Measurements from ENCODE around the gene C20orf144.
"Not testable (repeated sequence)": the region's sequence is repeated elsewhere in the genome, so short reads cannot be mapped to it uniquely, and the experiment has no call there.

C20orf144 gene

DNA sequence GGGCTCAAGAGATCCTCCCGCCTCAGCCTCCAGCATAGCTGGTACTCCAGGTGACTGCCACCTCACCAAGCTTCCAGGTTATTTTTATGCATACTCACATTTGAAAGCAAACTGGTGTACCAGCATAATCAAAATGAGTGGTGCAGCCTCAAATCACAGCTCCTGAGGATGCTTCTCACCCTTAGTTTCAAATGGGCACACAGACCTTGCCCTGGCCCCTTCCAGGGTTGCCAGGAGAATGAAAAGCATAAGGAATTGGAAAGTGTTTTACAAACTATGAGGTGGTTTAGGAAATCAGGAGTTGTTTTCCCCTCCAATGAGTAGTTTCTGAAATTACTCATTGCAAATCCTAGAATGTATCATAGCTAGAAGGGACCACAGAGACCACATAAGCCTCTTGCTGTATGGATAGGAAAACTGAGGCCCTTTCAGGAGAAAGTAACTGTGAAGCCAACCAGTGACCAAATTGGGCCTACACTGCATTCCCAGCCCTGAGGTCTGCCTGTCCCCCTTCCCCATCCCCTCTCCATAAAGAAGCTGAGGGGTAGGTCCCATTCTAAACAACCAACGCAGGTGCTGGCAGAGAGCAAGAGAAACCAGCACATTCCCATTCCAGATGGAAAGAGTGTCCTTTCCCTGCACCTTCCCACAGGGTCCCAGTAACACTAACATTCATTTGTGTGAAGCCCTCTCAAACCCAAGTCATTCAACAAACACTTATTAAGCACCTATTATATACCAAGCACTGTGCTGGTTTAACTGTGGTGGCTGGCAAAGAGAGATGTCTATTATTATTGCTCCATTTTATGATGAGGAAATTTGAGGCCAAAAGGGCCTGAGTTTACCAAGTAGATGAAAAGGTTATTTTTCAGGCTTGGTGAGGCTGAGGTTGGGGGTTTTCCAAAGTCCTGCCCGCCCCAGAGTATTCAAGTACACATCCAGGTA is 26.1 kb downstream of the C20orf144 start:
- in situ Hi-C loops (cut with HindIII; ENCODE audit: low pct_unique_long_range_greater_than_20kb, low sequenced_read_pairs) = no loop called here
- DNase-seq (ENCODE audit: low read depth in 1 of 2, low spot score in 1 of 2) = no peak
- TF ChIP-seq JUND (IDR thresholded peaks at IDR 0.05; ENCODE audit: low read depth) = no peak

DNA sequence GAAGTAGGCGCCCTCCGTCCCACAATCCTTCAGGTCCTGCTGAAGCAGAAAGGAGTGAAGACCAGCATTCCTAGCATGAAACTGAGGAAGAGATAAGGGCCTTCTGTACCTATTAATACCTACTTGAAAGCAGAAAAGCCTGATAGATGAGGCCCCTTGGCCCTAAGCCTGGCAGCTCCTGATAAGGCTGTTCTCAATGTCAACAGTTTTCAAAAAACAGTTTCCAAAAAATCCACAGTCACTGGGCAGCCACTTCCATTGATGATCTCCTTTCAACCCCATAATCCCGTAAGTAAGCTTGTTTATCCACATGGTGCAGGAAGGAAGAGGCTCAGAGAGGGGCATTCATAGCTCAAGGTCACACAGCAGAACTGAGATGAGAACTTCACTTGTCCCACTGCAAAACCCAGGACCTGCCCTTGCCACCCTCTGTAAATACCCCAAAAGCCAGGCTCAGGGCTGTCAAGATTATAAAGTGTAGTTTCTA is 26.9 kb downstream of the C20orf144 start:
- in situ Hi-C loops (cut with HindIII; ENCODE audit: low pct_unique_long_range_greater_than_20kb, low sequenced_read_pairs) = no loop called here
- DNase-seq (ENCODE audit: low read depth in 1 of 2, low spot score in 1 of 2) = no peak

GRCh38 chr20:33689493-33689892 is 27.4 kb downstream of the C20orf144 start:
- TF ChIP-seq JUND (IDR thresholded peaks at IDR 0.05; ENCODE audit: low read depth) = no peak
- in situ Hi-C loops (cut with HindIII; ENCODE audit: low pct_unique_long_range_greater_than_20kb, low sequenced_read_pairs) = no loop called here
- DNase-seq (ENCODE audit: low read depth in 1 of 2, low spot score in 1 of 2) = no peak

More for the DNA sequence above, 26.9 kb downstream of the C20orf144 start:
- no peak for TF ChIP-seq JUND (IDR thresholded peaks at IDR 0.05; ENCODE audit: low read depth)

GRCh38 chr20:33689973-33690372 is 27.8 kb downstream of the C20orf144 start:
- no peak for TF ChIP-seq JUND (IDR thresholded peaks at IDR 0.05; ENCODE audit: low read depth)
- in situ Hi-C loops (cut with HindIII; ENCODE audit: low pct_unique_long_range_greater_than_20kb, low sequenced_read_pairs) = no loop called here
- DNase-seq (ENCODE audit: low read depth in 1 of 2, low spot score in 1 of 2) = no peak

DNA sequence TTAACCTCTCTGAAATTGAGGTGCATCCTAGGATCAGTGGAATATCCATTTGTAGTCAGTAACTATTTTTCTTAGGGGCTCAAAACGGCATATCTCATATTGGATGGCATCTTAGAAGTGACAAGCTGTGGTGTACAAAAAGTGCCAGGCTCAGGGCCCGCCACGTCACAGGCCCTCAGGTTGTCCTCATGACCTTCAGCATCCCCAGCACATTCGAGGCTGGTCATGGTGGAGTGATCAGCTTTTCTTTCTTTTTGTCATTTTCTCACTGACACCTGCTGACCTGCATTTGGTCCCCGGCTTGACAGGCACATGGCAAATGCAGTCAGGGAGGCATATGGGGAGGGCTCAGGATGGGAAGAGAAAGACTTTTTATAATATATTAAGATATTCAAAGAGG is 31.2 kb downstream of the C20orf144 start:
- TF ChIP-seq JUND (IDR thresholded peaks at IDR 0.05; ENCODE audit: low read depth) = no peak
- DNase-seq (ENCODE audit: low read depth in 1 of 2, low spot score in 1 of 2) = no peak
- in situ Hi-C loops (cut with HindIII; ENCODE audit: low pct_unique_long_range_greater_than_20kb, low sequenced_read_pairs) = no loop called here

- no peak for DNase-seq (ENCODE audit: low read depth in 1 of 2, low spot score in 1 of 2)
- no peak for TF ChIP-seq JUND (IDR thresholded peaks at IDR 0.05; ENCODE audit: low read depth)
- in situ Hi-C loops (cut with HindIII; ENCODE audit: low pct_unique_long_range_greater_than_20kb, low sequenced_read_pairs) = no loop called here
Measured at GRCh38 chr20:33693741-33694638, 31.9 kb downstream of the C20orf144 start.

GRCh38 chr20:33694639-33695012 is 32.5 kb downstream of the C20orf144 start:
- in situ Hi-C loops (cut with HindIII; ENCODE audit: low pct_unique_long_range_greater_than_20kb, low sequenced_read_pairs) = no loop called here
- DNase-seq (ENCODE audit: low read depth in 1 of 2, low spot score in 1 of 2) = no peak
- TF ChIP-seq JUND (IDR thresholded peaks at IDR 0.05; ENCODE audit: low read depth) = no peak

DNA sequence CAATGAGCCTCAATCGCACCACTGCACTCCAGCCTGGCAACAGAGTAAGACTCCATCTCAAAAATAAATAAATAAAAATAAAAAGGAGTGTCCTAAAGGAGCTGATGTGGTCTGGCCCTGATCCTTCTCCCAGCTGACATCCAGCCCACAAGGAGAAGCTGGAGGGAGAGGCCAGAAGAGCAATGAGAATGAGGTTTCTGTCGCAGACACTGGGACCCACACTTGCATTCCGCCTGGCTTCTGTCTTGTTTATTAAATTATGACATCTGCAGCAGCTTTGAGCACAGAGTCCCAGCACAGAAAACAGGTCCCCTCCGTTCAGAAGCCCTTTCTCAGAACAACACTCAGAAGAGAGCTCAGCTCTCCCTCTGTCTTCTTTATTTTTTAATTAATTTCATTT is 34.3 kb downstream of the C20orf144 start:
- DNase-seq (ENCODE audit: low read depth in 1 of 2, low spot score in 1 of 2) = no peak
- TF ChIP-seq JUND (IDR thresholded peaks at IDR 0.05; ENCODE audit: low read depth) = no peak
- in situ Hi-C loops (cut with HindIII; ENCODE audit: low pct_unique_long_range_greater_than_20kb, low sequenced_read_pairs) = no loop called here

DNA sequence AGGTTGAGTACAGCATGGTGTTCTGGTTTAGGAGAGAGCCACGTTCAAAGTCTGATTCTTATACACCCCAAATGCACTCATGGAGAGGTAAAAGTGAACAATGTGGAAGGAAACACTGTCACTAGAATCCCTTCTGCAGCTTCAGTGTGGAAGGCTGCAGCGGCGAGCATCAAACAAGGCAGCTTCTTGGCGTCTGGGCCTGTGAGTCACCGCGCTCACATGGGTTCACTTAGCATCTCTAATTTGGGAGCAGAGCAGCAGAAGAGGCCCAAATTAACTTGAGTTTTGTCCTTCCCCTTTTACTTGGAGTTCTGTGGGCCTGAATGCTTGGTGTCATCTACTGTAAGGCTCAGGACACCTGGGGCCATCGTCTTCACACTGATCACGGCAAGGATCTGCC is 35.0 kb downstream of the C20orf144 start:
- TF ChIP-seq JUND (IDR thresholded peaks at IDR 0.05; ENCODE audit: low read depth) = no peak
- DNase-seq (ENCODE audit: low read depth in 1 of 2, low spot score in 1 of 2) = no peak
- in situ Hi-C loops (cut with HindIII; ENCODE audit: low pct_unique_long_range_greater_than_20kb, low sequenced_read_pairs) = no loop called here

- in situ Hi-C loops (cut with HindIII; ENCODE audit: low pct_unique_long_range_greater_than_20kb, low sequenced_read_pairs); DNase-seq (ENCODE audit: low read depth in 1 of 2, low spot score in 1 of 2): not testable (repeated sequence)
Measured at GRCh38 chr20:33698966-33699365, 36.8 kb downstream of the C20orf144 start.

GRCh38 chr20:33700696-33701441 is 38.7 kb downstream of the C20orf144 start:
- DNase-seq (ENCODE audit: low read depth in 1 of 2, low spot score in 1 of 2); in situ Hi-C loops (cut with HindIII; ENCODE audit: low pct_unique_long_range_greater_than_20kb, low sequenced_read_pairs): not testable (repeated sequence)

All from T47D (cell line).